Measurements from ENCODE around the gene MSL3B.

MSL3B gene

GRCh38 chr2:233817995-233818638 lies 50.1 kb downstream of the MSL3B start:
- H3K9me3 Mint-ChIP-seq, result no peaks in the 10 kb centered on the region
- no peaks in the 10 kb centered on the region for H3K27me3 Mint-ChIP-seq
- H3K36me3 Mint-ChIP-seq, result no peaks in the 10 kb centered on the region
- H3K27ac Mint-ChIP-seq, result no peak overlapping the region
- H3K4me3 Mint-ChIP-seq, result no peak overlapping the region
- H3K4me1 Mint-ChIP-seq, result no peaks in the 10 kb centered on the region

GRCh38 chr2:233817361-233817911 lies 50.8 kb downstream of the MSL3B start:
- Mint-ChIP-seq H3K27me3 (no peaks in the 10 kb centered on the region), H3K27ac (no peak overlapping the region), H3K4me3 (no peak overlapping the region), H3K36me3 (no peaks in the 10 kb centered on the region), H3K9me3 (no peaks in the 10 kb centered on the region), H3K4me1 (no peaks in the 10 kb centered on the region)

- Mint-ChIP-seq H3K36me3 (no peaks in the 10 kb centered on the region), H3K4me1 (no peaks in the 10 kb centered on the region), H3K27me3 (no peaks in the 10 kb centered on the region), H3K4me3 (no peak overlapping the region), H3K9me3 (no peaks in the 10 kb centered on the region), H3K27ac (no peak overlapping the region)
These were observed 51.4 kb downstream of the MSL3B start for GRCh38 chr2:233816771-233817170.

- Mint-ChIP-seq H3K4me1 (no peaks in the 10 kb centered on the region), H3K27ac (no peak overlapping the region), H3K9me3 (no peaks in the 10 kb centered on the region), H3K36me3 (no peaks in the 10 kb centered on the region), H3K4me3 (no peak overlapping the region), H3K27me3 (no peaks in the 10 kb centered on the region)
These were observed 51.9 kb downstream of the MSL3B start for GRCh38 chr2:233816334-233816733.

GRCh38 chr2:233815861-233816260 lies 52.3 kb downstream of the MSL3B start:
- no peaks in the 10 kb centered on the region for H3K36me3 Mint-ChIP-seq
- H3K4me1 Mint-ChIP-seq, result no peaks in the 10 kb centered on the region
- no peak overlapping the region for H3K4me3 Mint-ChIP-seq
- no peaks in the 10 kb centered on the region for H3K27me3 Mint-ChIP-seq
- H3K9me3 Mint-ChIP-seq, result no peaks in the 10 kb centered on the region
- no peak overlapping the region for H3K27ac Mint-ChIP-seq

Data from activated naive CD4-positive, alpha-beta T cell treated with anti-CD3 and anti-CD28 coated beads, Interleukin-2, amount 50 U/mL, for 24 hours (primary cell).